Transverse colon (tissue), 4 donors: ENCODE measurements around the gene DNAL4.

Source experiments
- CTCF ChIP-seq, 5 experiments: fragments of 200-600 bp in 3 of 5; fragments of 450-650 bp in 2 of 5; sonication (generic) in 3 of 5; IDR thresholded peaks; 1 replicate in 2 of 5; 2 replicates in 3 of 5; pipeline ENCODE4 v1.5.1; 2016 to 2017; ENCODE audit warnings: antibody characterized with exemption in 5 of 5, inconsistent platforms in 3 of 5, mild to moderate bottlenecking in 2 of 5, moderate library complexity in 1 of 5
- POLR2A ChIP-seq: fragments of 450-650 bp; IDR thresholded peaks from one replicate; pipeline ENCODE4 v1.6.1; 2016; ENCODE audit warnings: antibody characterized with exemption, mild to moderate bottlenecking, moderate library complexity
- POLR2AphosphoS5 ChIP-seq, 3 donors: sonication (generic); formaldehyde crosslinking; IDR thresholded peaks; one replicate each; pipeline ENCODE4 v1.6.1; 2016; ENCODE audit warnings: antibody characterized with exemption in 3 of 3

GRCh38 chr22:38781033-38781432 is 12.9 kb downstream of the DNAL4 start:
- TF ChIP-seq POLR2A (no peak), CTCF (IDR thresholded peaks at IDR 0.05) (no peak), POLR2AphosphoS5 (IDR thresholded peaks at IDR 0.05) (no peak)
